Erythroblast (primary cell): ENCODE data around the gene PRMT1.

ENCODE experiments used
- GATA1 ChIP-seq: IDR thresholded peaks from 2 replicates; pipeline ENCODE4 v1.6.1; 2011; ENCODE audit warnings: low read depth, mild to moderate bottlenecking, control low read depth, low read length, moderate library complexity
- POLR2A ChIP-seq: IDR thresholded peaks from 2 replicates; pipeline ENCODE4 v1.6.1; 2011; ENCODE audit warnings: mild to moderate bottlenecking, low read length

- TF ChIP-seq POLR2A = no peak
- no peak for TF ChIP-seq GATA1
These were observed 39.1 kb downstream of the PRMT1 start for GRCh38 chr19:49716154-49716553.
